Measurements from ENCODE around the gene CACNA2D1.
"Not testable (repeated sequence)": the region's sequence is repeated elsewhere in the genome, so short reads cannot be mapped to it uniquely, and the experiment has no call there.

The CACNA2D1 gene

GRCh38 chr7:82029236-82029913 is 414.2 kb downstream of the CACNA2D1 start:
- no peak overlapping the region for H3K27ac ChIP-seq

GRCh38 chr7:82028097-82028496 is 415.5 kb downstream of the CACNA2D1 start:
- Histone ChIP-seq H3K27ac (no peak overlapping the region), H3K4me3 (no peak overlapping the region)

More at GRCh38 chr7:82029236-82029913, 414.2 kb downstream of the CACNA2D1 start:
- H3K4me3 ChIP-seq, result no peak overlapping the region

- no peak overlapping the region for H3K27ac ChIP-seq
- no peak overlapping the region for H3K4me3 ChIP-seq
Measured at GRCh38 chr7:82021713-82022112, 421.9 kb downstream of the CACNA2D1 start.

DNA sequence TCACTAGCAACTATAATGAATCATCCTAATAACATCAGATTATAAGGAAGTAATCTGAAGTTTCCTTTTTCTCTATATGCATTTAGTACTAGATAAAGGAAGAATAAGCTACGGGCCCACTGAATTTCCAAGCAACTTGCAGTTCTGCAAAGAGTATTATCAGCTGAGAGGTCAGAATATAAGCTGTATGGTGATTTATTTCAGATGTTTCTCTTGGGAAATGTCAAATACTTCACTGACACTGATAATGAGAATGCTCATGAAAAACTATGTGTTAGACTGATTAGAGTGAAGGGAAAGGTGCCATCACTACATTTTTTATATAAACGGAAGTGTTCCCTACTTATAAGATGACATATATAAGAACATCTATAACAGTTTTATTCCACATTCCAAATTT is 422.5 kb downstream of the CACNA2D1 start:
- H3K27ac ChIP-seq, result no peak overlapping the region
- no peak overlapping the region for H3K4me3 ChIP-seq

DNA sequence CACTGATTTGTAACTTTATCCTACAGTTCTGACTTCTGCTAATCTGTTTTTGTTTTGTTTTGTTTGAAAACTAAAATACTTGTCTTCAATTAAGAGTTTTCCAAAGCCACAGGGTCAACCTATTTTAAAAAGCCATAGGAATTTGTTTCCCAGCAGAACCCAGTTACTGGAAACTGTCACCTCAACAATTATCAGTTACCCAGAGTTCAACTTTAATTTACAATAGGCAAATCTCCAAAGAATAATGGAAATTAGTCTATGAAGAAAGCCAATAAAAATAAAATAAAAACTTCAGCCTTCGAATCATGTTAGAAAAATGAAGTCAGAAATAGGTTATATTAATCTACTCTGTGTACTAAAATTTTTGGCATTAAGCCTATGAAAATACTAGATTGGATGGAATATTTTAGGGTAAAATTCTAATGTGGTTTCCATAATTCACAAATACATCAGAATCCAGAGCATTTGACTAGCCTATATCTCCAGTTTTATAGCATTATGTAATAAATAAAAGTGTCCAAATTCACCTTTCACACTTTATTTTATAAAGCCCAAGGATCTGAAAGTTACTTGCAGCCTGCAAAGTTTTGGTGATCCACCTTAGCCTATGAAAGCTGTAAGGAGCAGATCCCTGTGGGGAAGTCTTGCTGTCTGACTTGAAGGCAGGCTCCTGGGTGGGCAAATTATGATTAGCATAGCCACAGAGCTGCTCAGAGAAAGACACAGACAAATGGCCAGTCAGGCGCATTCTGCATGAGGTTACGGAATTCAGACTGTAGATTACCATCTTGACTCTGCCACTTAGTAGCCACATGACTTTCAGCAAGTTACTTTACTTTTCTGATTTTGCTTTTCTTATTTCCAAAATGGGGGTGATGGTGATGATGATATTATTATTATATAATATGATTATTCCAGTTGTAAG is 423.8 kb downstream of the CACNA2D1 start:
- H3K4me3 ChIP-seq, result no peak overlapping the region
- H3K27ac ChIP-seq, result no peak overlapping the region

GRCh38 chr7:82018226-82018625 is 425.4 kb downstream of the CACNA2D1 start:
- H3K27ac ChIP-seq, result no peak overlapping the region

DNA sequence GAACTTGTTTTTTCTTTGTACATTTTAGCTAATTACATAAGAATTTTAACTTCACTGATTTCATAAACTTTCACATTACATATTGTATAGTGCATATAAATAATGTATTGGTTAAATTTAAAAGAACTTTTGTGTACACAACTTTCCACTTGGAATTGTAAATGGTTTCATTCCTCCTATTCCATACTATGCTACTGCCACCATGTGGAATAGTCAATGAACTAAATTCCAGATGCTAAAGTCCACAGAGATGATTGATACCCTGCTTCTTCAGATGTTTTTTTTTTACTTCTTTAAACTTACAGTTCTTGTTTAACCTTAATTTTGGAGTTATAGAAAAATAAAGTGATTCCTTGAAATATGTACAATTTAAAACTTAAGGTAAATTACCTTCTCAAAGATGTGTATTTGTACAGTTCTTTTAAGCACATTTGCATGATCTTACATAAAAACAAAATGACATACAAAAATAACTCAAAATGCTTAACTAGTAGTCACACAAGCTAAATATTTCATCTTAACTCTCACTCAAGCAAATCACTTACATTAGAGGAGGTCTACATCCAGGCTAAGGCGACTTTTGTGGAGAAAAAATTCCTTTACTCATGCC is 426.1 kb downstream of the CACNA2D1 start:
- H3K27ac ChIP-seq, result no peak overlapping the region

More at GRCh38 chr7:82018226-82018625, 425.4 kb downstream of the CACNA2D1 start:
- H3K4me3 ChIP-seq, result no peak overlapping the region

GRCh38 chr7:82015751-82016150 is 427.8 kb downstream of the CACNA2D1 start:
- Histone ChIP-seq H3K27ac (no peak overlapping the region), H3K4me3 (no peak overlapping the region)

More for the DNA sequence above, 426.1 kb downstream of the CACNA2D1 start:
- H3K4me3 ChIP-seq, result no peak overlapping the region

DNA sequence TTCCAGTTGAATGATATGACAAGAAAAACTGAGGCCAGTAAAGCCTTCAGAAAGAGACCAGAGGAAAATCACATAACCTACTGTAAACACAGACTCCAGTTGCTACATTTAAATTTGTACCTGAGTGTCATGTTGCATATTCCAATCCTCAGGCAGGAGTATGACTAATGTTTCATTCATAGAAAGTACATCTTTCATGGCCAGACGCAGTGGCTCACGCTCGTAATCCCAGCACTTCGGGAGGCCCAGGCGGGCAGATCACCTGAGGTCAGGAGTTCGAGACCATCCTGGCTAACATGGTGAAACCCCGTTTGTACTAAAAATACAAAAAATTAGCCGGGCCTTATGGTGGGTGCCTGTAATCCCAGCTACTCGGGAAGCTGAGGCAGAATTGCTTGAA is 429.0 kb downstream of the CACNA2D1 start:
- H3K27ac ChIP-seq, H3K4me3 ChIP-seq: not testable (repeated sequence)

DNA sequence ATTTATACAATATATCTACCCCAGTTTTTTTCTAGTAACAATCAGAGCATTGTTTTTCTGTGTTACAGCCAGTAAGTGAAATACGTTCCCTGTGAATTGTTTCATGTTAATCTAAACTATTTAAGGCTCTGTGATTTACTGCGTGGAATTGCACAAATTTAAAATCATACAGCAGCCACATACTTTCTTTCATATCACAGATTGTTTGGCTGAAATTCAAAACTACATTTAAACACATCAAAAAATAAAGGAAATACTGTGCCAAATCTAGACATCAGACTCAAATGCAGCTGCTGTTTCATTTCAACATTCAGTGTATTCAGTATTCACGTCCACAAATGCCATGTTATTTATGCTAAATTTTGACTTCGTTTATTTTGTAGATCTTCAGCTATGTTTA is 431.1 kb downstream of the CACNA2D1 start:
- Histone ChIP-seq H3K4me3 (no peak overlapping the region), H3K27ac (no peak overlapping the region)

GRCh38 chr7:82010416-82010815 is 433.2 kb downstream of the CACNA2D1 start:
- Histone ChIP-seq H3K4me3 (no peak overlapping the region), H3K27ac (no peak overlapping the region)

GRCh38 chr7:82007315-82007714 is 436.3 kb downstream of the CACNA2D1 start:
- H3K27ac ChIP-seq, result no peak overlapping the region
- no peak overlapping the region for H3K4me3 ChIP-seq

GRCh38 chr7:82005056-82005455 is 438.5 kb downstream of the CACNA2D1 start:
- H3K27ac ChIP-seq, result no peak overlapping the region
- H3K4me3 ChIP-seq, result no peak overlapping the region

DNA sequence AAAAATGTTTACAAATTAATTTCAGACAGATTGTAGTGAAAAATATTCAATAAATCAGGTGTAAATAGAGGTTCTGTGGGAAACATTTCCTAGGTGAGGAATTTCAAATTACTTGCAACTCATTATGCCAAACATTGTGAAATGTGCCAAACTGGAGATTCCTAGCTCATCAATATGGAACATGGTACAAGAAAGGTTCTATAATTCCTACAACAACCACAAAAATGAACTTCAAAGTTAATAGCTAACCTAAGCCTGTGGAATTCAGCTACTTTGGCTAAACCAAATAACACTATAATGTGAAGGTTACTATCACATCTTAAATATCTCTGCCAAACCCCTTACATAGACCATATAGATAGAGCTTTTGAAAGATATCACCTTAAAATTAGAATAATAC is 450.4 kb downstream of the CACNA2D1 start:
- H3K4me3 ChIP-seq, result no peak overlapping the region
- no peak overlapping the region for H3K27ac ChIP-seq

DNA sequence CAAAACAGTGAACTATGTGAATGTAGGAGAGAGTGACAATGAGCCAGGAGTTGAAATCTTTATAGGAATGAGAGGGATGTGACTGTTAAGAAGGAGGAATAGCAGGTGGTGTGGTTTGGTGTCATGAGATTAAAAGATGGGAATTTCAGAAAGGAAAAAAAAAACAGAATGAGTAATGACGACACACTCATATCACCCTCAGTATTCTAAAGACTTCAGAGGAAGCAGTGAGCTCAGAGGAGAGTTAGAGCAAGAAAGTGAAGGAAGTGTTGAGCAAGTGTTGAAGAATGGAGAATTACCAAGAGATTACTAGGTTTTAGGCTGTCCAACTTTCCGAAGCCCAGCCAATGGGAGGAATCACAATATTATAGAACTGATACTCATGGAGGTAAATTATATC is 453.2 kb downstream of the CACNA2D1 start:
- Histone ChIP-seq H3K4me3 (no peak overlapping the region), H3K27ac (no peak overlapping the region)

GRCh38 chr7:81986723-81987470 is 456.7 kb downstream of the CACNA2D1 start:
- H3K4me3 ChIP-seq, result no peak overlapping the region
- H3K27ac ChIP-seq, result no peak overlapping the region

GRCh38 chr7:81983406-81983805 is 460.2 kb downstream of the CACNA2D1 start:
- Histone ChIP-seq H3K27ac (no peak overlapping the region), H3K4me3 (no peak overlapping the region)

GRCh38 chr7:81973117-81973516 is 470.5 kb downstream of the CACNA2D1 start:
- Histone ChIP-seq H3K4me3 (no peak overlapping the region), H3K27ac (no peak overlapping the region)

- Histone ChIP-seq H3K27ac (no peak overlapping the region), H3K4me3 (no peak overlapping the region)
Measured at GRCh38 chr7:81960026-81960425, 483.6 kb downstream of the CACNA2D1 start.

- Histone ChIP-seq H3K27ac (no peak overlapping the region), H3K4me3 (no peak overlapping the region)
Measured at GRCh38 chr7:81957517-81957916, 486.1 kb downstream of the CACNA2D1 start.

Data from skin epidermis (tissue), 12 donors.